ENCODE measurements around the gene GPR32.
"Not testable (repeated sequence)": the region's sequence is repeated elsewhere in the genome, so short reads cannot be mapped to it uniquely, and the experiment has no call there.

The GPR32 gene

DNA sequence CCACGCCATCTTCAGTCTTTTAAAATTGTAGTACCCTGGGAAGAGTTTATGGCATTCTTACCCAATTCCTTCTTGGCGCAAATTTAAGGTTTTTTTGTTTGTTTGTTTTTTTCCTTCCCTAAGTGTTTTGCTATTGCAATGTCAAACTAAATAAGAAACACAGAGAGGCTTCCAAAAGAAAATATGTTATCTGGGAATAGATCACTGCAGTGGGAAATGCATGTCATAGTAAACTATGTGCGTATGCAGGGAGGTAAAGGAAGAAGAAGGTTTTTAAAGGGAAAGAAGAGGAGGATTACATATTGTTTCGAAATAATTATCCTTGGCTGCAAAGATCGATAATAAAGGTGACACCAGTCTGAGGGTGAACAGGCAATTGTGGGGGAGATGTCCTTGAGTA is 33.9 kb upstream of the GPR32 start:
- H3K27ac ChIP-seq, result no peak overlapping the region
- no peak overlapping the region for H3K4me3 ChIP-seq
- no peak for DNase-seq (ENCODE audit: low spot score)
- TF ChIP-seq CTCF (IDR thresholded peaks at IDR 0.05), result no peak

GRCh38 chr19:50739132-50739913 is 30.9 kb upstream of the GPR32 start:
- no peak overlapping the region for H3K27ac ChIP-seq
- no peak for DNase-seq (ENCODE audit: low spot score)
- no peak overlapping the region for H3K4me3 ChIP-seq
- no peak for TF ChIP-seq CTCF (IDR thresholded peaks at IDR 0.05)

DNA sequence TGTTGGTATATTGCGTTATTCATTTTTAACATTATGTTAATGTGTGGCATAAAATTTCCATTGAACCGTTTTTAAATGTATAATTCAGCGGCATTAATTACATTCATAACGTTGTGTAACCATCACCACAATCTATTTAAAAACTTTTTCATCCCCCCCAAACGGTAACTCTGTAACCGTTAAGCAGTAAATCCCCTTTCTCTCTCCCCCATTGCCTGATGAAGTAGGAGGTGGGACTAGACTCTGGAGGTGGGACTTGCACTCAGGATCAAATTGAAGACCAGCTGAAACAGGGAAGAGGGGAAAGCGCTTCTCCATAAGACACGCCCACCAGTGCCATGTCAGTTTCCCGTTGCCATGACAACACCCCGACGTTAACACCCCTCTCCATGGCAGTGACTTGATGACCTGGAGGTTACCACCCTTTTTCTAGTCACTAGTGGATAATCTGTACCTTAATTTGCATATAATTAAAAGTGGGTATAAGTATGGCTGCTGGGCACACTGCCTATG is 30.3 kb upstream of the GPR32 start:
- DNase-seq (ENCODE audit: low spot score), result no peak
- Histone ChIP-seq H3K27ac (no peak overlapping the region), H3K4me3 (no peak overlapping the region)
- TF ChIP-seq CTCF (IDR thresholded peaks at IDR 0.05), result no peak

DNA sequence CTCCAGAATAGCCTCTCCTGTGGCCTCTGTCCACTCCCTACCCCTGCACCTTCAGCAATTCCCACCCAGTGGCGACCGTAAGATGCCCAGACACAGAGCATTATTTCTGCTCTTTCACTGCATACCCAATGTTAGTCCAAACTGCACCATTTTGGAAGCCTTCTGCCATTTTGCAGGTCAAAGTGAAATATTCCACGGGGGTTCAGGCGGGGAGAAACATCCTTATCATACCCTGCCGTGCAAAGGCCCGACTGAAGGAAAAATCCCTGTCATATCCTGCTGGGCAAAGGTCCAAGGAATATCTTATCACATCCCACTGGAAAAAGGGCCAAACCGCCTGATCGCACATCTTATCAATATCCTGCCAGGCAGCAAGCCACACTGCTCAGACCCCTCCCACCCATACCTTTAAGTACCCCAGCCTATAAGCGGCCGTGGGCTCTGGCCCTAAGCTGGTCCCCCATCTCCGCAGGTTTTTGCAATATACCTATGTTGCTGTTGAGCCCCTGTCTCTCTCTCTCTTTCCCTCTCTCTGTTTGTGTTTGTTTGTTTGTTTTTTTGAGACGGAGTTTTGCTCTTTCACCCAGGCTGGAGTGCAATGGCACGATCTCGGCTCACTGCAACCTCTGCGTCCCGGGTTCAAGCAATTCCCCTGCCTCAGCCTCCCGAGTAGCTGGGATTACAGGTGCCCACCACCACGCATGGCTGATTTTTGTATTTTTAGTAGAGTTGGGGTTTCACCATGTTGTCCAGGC is 28.9 kb upstream of the GPR32 start:
- Histone ChIP-seq H3K27ac (no peak overlapping the region), H3K4me3 (no peak overlapping the region)
- TF ChIP-seq CTCF (IDR thresholded peaks at IDR 0.05), result no peak
- no peak for DNase-seq (ENCODE audit: low spot score)

GRCh38 chr19:50743537-50743936 is 26.7 kb upstream of the GPR32 start:
- DNase-seq (ENCODE audit: low spot score), result no peak
- Histone ChIP-seq H3K4me3 (no peak overlapping the region), H3K27ac (no peak overlapping the region)
- no peak for TF ChIP-seq CTCF (IDR thresholded peaks at IDR 0.05)

GRCh38 chr19:50745221-50745620 is 25.0 kb upstream of the GPR32 start:
- no peak overlapping the region for H3K27ac ChIP-seq
- DNase-seq (ENCODE audit: low spot score), result no peak
- no peak overlapping the region for H3K4me3 ChIP-seq
- TF ChIP-seq CTCF (IDR thresholded peaks at IDR 0.05), result no peak

DNA sequence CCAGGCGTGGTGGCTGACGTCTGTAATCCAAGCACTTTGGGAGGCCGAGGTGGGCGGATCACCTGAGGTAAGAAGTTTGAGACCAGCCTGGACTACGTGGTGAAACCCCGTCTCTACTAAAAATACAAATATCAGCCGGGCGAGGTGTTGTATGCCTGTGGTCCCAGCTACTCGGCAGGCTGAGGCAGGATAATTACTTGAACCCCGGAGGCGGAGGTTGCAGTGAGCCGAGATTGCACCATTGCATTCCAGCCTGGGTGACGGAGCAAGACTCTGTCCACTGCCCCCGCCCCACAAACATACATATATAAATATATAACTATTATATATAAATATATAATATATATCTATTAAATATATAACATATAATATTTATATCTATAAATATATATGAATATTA is 23.1 kb upstream of the GPR32 start:
- not testable (repeated sequence) for H3K4me3 ChIP-seq; H3K27ac ChIP-seq; DNase-seq (ENCODE audit: low spot score)

Measured in coronary artery (tissue), 2 donors.